Small intestine (tissue), 7 donors: ENCODE data around the gene TDO2. TPM values are rescaled to one million over a fixed set of nuclear protein-coding genes. Genes with fewer than 3 reads are reported as not detected.

Experiments
- DNase-seq, 2 donors: peaks; one replicate each; pipeline versions ENCODE4 v3.0.0 to v3.0.0-alpha.2; 2013
- FAIRE-seq: peaks from 2 replicates; lab custom pipeline; 2012; peaks lifted over from hg19 to GRCh38; lab: Jason Lieb, UNC
- H3K27ac ChIP-seq, 3 donors: one replicate each; pipeline ENCODE4 v1.5.1; 2013; ENCODE audit warnings: low read length in 2 of 3, mild to moderate bottlenecking in 2 of 3, control low read depth in 1 of 3, inconsistent platforms in 1 of 3, low read depth in 1 of 3, moderate library complexity in 1 of 3
- H3K27me3 ChIP-seq, 3 donors: one replicate each; pipeline ENCODE4 v1.6.1; 2013; ENCODE audit warnings: low read length in 3 of 3, inconsistent platforms in 1 of 3; ENCODE audit not compliant: control insufficient read depth in 3 of 3, insufficient read depth in 3 of 3
- H3K36me3 ChIP-seq, 3 donors: one replicate each; pipeline ENCODE4 v1.6.1; 2013; ENCODE audit warnings: low read length in 3 of 3, inconsistent platforms in 1 of 3, low read depth in 1 of 3, mild to moderate bottlenecking in 1 of 3, moderate library complexity in 1 of 3; ENCODE audit not compliant: control insufficient read depth in 3 of 3, insufficient read depth in 2 of 3
- H3K4me1 ChIP-seq, 3 donors: one replicate each; pipeline ENCODE4 v1.6.1; 2013; ENCODE audit warnings: low read length in 2 of 3, inconsistent platforms in 1 of 3, low read depth in 1 of 3, mild to moderate bottlenecking in 1 of 3, moderate library complexity in 1 of 3; ENCODE audit not compliant: control insufficient read depth in 3 of 3, insufficient read depth in 2 of 3
- H3K4me3 ChIP-seq, 3 donors: one replicate each; pipeline ENCODE4 v1.5.1; 2013; ENCODE audit warnings: low read length in 3 of 3, control low read depth in 1 of 3, inconsistent platforms in 1 of 3, low read depth in 1 of 3, mild to moderate bottlenecking in 1 of 3, moderate library complexity in 1 of 3
- H3K9me3 ChIP-seq, 2 donors: one replicate each; pipeline ENCODE4 v1.6.1; 2013; ENCODE audit warnings: low read depth in 1 of 2, low read length in 1 of 2; ENCODE audit not compliant: control insufficient read depth in 2 of 2, insufficient read depth in 1 of 2
- WGBS, 3 donors: extraction: QIAGEN DNeasy Blood & Tissue Kit; methylation state at CpG; one replicate each; pipeline ENCODE4 v1.1.7; 2013; 5-methylcytosine and 5-hydroxymethylcytosine counted together
- polyA plus RNA-seq, 4 donors: library from polyadenylated mRNA; stranded (reverse) in 3 of 4; unstranded in 1 of 4; fragments of 200-250 nt in 3 of 4; fragments of 120-200 nt in 1 of 4; gene quantifications; one replicate each; pipeline versions ENCODE4 v1.2.1 to v1.2.3, GENCODE V29; 2013
- donor health status: healthy with polysubstance abuse.
- donor health status: control.
- donor health status: control.
- donor health status: Bipolar disorder and iron deficiency.
- donor health status: healthy.

Gene TDO2
- polyA plus RNA-seq, 4 donors, result 0.75 to 22.3 (median 2.2) TPM

DNA sequence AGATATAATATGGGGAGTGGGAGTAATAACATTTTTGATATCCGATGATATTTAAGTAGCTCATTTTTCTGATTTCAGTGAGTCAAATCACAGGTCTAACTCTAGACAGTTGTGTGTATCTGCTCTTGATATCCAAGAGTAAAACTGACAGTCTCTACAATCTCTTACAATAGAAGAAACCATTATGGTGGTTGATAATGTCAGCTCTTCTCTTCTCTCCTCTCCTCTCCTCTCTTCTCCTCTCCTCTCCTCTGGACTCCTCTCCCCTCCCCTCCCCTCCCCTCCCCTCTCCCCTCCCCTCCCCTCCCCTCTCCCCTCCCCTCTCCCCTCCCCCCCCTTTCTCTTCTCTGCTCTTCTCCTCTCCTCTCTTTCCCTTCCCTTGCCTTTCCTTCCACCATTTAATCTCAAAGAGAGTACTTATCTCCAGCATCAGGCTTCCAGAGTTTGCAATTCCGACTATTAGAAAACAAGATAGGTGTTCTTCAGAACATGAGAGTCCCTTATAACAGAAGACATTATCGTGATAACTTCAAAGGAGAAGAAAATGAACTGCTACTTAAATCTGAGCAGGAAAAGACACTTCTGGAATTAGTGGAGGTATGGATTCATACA, 6.2 kb downstream of the TDO2 start:
- no peak overlapping the region for H3K27ac ChIP-seq
- WGBS, 3 donors, result 88 to 97% (median 91%) methylated on average over 3 of the region's 3 CpGs
- FAIRE-seq, result no peak

DNA sequence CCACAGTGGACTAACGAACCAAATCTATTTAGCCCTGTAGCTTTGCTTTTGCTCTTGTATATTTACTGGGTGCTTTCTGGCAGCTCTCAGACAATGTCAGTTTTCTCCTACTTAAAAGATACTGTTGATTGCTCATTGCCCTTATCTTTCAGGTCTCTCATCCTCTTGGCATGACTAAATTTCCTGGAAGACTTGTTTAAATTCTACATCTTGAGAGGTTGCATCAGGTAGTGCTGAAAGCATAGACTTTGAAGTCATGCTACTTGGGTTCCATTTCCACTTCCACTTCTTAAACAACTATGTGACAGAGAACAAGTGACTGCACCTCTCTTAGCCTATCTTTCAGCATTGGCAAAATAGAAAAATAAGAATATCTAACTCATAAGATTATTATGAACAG, 8.4 kb downstream of the TDO2 start:
- H3K36me3 ChIP-seq, result no peaks in the 10 kb centered on the region
- H3K4me3 ChIP-seq, result no peak overlapping the region
- DNase-seq (no peak), FAIRE-seq (no peak)
- 75 to 85% (median 85%) methylated on average over 1 of the region's 1 CpG for WGBS, 3 donors
- peaks cover 0 to 9% (median 2%) of the 10 kb centered on the region in 3 donors for H3K4me1 ChIP-seq
- H3K27me3 ChIP-seq, result no peaks in the 10 kb centered on the region
- H3K9me3 ChIP-seq, result no peaks in the 10 kb centered on the region
- no peak overlapping the region for H3K27ac ChIP-seq

More for the DNA sequence above, 6.2 kb downstream of the TDO2 start:
- Histone ChIP-seq H3K4me1 (peaks cover 0 to 14% (median 2%) of the 10 kb centered on the region in 3 donors), H3K9me3 (no peaks in the 10 kb centered on the region), H3K36me3 (no peaks in the 10 kb centered on the region), H3K4me3 (no peak overlapping the region), H3K27me3 (no peaks in the 10 kb centered on the region)
- DNase-seq, result no peak

DNA sequence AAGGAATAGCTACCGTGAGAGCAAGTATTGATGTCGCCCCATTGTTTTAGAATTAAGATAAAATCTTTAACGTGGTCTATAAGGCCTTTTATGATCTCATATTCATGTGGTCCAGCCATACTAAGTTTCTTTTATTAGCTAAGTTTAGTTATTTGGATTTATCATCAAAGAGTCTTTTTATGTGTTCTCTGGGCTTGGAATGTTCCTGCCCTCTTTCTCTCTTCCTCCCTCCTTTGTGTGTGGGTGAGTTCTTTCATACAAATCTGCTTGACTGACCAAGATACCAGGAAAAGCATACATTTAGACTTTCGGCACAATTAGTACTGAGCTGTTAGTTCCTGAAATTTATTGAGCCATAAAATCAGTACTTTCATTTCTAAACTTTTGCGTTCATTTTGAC, 11.3 kb downstream of the TDO2 start:
- Histone ChIP-seq H3K9me3 (no peaks in the 10 kb centered on the region), H3K4me1 (no peaks in the 10 kb centered on the region), H3K36me3 (no peaks in the 10 kb centered on the region), H3K4me3 (no peak overlapping the region), H3K27me3 (no peaks in the 10 kb centered on the region), H3K27ac (no peak overlapping the region)
- DNase-seq (no peak), FAIRE-seq (no peak)
- 26 to 55% (median 37%) methylated on average over 5 of the region's 5 CpGs for WGBS, 3 donors

DNA sequence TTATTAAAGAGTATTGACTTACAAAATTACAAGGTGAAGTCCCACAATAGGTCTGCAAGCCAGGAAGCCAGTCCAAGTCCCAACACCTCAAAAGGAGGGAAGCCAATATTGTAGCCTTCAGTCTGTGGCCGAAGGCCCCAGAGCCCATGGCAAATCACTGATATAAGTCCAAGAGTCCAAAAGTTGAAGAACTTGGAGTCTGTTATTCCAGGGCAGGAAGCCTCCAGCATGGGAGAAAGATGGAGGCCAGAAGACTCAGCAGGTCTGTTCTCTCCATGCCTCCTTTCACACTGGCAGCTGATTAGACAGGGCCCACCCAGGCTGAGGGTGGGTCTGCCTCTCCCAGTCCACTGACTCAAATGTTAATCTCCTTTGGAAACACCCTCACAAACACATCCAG, 18.1 kb downstream of the TDO2 start:
- H3K36me3 ChIP-seq, result no peaks in the 10 kb centered on the region
- no peak overlapping the region for H3K4me3 ChIP-seq
- H3K27me3 ChIP-seq, result no peaks in the 10 kb centered on the region
- FAIRE-seq, result no peak
- no peak for DNase-seq
- no peak overlapping the region for H3K27ac ChIP-seq
- peaks cover 0 to 4% (median 0%) of the 10 kb centered on the region in 3 donors for H3K4me1 ChIP-seq
- H3K9me3 ChIP-seq, result no peaks in the 10 kb centered on the region
- 76 to 96% (median 91%) methylated on average over 1 of the region's 1 CpG for WGBS, 3 donors

GRCh38 chr4:155924637-155925036, 21.1 kb downstream of the TDO2 start:
- peak in 1 of 2 donors; percentile 78 for DNase-seq
- Histone ChIP-seq H3K9me3 (peaks cover 0 to 7% of the 10 kb centered on the region in 2 donors), H3K36me3 (peaks cover 0 to 11% (median 2%) of the 10 kb centered on the region in 3 donors), H3K4me3 (no peak overlapping the region), H3K27me3 (no peaks in the 10 kb centered on the region), H3K27ac (no peak overlapping the region), H3K4me1 (peaks cover 0 to 4% (median 0%) of the 10 kb centered on the region in 3 donors)
- 39 to 69% (median 56%) methylated on average over 3 of the region's 3 CpGs for WGBS, 3 donors
- FAIRE-seq, result no peak

DNA sequence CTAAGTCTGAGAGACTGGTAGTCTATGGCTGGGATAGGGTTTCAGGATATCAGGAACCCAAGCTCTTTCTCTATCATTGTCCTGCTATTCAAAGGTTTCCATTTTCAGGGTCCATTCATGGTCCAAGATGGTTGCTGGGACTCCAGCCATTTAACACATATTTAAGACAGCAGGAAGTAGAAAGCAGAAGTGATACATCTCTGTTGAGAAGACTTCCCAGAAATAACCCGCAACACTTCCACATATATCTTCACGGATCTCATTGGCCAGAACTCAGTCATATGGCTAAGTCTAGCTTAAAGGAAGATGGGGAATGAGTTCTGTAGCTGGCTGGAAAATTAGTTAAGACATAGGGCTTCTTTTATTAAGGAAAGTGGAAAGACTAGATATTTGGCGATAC, 26.3 kb downstream of the TDO2 start:
- H3K4me1 ChIP-seq, result peaks cover 0 to 3% (median 3%) of the 10 kb centered on the region in 3 donors
- H3K36me3 ChIP-seq, result peaks cover 0 to 17% (median 2%) of the 10 kb centered on the region in 3 donors
- H3K9me3 ChIP-seq, result peaks cover 0 to 29% of the 10 kb centered on the region in 2 donors
- H3K4me3 ChIP-seq, result no peak overlapping the region
- H3K27me3 ChIP-seq, result no peaks in the 10 kb centered on the region
- FAIRE-seq (no peak), DNase-seq (no peak)
- WGBS, 3 donors, result 87 to 98% (median 95%) methylated on average over 3 of the region's 3 CpGs
- peak overlapping the region in 1 of 3 donors; percentile 48 for H3K27ac ChIP-seq

DNA sequence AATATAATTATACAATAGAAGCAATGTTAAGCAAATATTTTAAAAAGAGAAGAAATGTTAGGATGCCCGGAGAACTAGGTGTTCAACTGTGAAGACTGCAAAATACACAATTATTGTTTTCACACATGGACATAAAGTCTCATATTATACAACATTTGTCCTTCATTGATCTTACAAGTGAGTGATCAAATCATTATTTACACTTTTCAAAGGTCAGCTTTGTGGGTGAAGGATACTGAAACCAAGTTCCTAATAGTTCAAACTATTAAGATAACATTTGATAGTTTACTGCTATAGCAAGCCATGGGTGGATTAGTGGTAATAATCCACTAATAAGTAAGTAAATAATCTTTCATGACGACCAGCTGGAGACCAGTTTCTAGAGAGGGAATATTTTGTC, 26.8 kb downstream of the TDO2 start:
- Histone ChIP-seq H3K9me3 (peaks cover 0 to 29% of the 10 kb centered on the region in 2 donors), H3K36me3 (peaks cover 0 to 17% (median 2%) of the 10 kb centered on the region in 3 donors), H3K27me3 (no peaks in the 10 kb centered on the region), H3K27ac (peak overlapping the region in 1 of 3 donors; percentile 11), H3K4me3 (no peak overlapping the region), H3K4me1 (peaks cover 0 to 5% (median 2%) of the 10 kb centered on the region in 3 donors)
- FAIRE-seq (no peak), DNase-seq (peak in 1 of 2 donors; percentile 50)
- WGBS, 3 donors, result 39 to 72% (median 61%) methylated on average over 2 of the region's 2 CpGs

DNA sequence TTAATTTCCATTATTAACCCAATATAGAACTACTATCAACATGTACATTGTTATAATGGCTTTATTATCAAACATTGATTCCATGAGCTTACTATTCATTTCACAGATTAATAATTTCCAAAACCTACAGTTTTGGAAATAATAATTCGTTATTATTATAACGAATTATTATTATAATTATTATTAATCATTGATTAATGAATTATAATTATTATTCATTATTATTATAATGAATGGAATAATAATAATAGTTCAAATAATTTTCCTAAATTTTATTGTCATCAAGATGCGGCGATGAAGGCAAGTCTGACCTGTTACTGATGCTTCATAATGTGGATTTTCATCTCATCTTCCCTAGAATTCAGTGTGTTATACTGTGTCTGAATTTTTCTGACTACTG, 28.1 kb downstream of the TDO2 start:
- peaks cover 2 to 17% (median 2%) of the 10 kb centered on the region in 3 donors for H3K36me3 ChIP-seq
- 94 to 95% (median 95%) methylated on average over 4 of the region's 4 CpGs for WGBS, 3 donors
- FAIRE-seq, result no peak

More for the DNA sequence above, 28.1 kb downstream of the TDO2 start:
- peaks cover 0 to 5% (median 2%) of the 10 kb centered on the region in 3 donors for H3K4me1 ChIP-seq
- H3K4me3 ChIP-seq, result no peak overlapping the region
- no peak for DNase-seq
- H3K27ac ChIP-seq, result no peak overlapping the region
- H3K9me3 ChIP-seq, result peaks cover 0 to 29% of the 10 kb centered on the region in 2 donors
- no peaks in the 10 kb centered on the region for H3K27me3 ChIP-seq
